ENCODE results near the gene VEZF1.

VEZF1 gene

GRCh38 chr17:57928928-57929327 lies 59.1 kb downstream of the VEZF1 start:
- peak; percentile 85 for DNase-seq (ENCODE audit: low spot score)

DNA sequence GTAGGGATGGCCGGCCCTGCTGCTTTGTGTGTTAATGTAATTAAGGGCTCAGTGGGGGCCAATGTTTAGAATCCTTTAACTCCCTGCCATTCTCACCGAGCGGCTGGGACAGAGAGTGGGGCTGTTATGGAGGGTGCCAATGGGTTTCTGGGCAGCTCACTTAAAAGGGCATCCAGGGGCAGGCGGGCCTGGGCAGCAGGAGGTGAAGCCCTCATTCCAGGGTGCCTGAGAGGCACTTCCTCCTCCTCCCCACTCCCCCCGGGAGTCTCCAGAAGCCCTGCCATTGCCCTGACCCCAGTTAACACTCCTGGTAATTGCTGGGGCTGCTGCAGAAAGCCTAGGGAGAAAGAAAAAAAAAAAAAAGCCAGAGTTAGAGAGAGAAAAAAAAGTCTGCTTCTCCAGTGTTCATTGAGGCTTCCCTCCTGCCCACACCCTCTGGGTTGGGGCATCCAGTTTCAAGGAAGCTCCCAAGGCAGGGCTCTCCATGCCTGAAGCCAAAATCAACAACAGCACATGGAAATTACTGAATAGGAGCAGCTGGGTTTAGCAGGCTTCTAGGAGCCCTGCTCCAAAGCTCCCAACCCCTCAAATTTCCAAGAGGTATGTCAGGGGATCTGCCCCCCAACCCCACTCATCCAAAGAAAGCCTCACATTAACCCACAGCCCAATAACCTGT lies 60.9 kb downstream of the VEZF1 start:
- DNase-seq (ENCODE audit: low spot score): peak; percentile 92

GRCh38 chr17:57926723-57927047 lies 61.4 kb downstream of the VEZF1 start:
- DNase-seq (ENCODE audit: low spot score): no peak

GRCh38 chr17:57925361-57925990 lies 62.6 kb downstream of the VEZF1 start:
- DNase-seq (ENCODE audit: low spot score): no peak

- DNase-seq (ENCODE audit: low spot score): no peak
These were observed 63.4 kb downstream of the VEZF1 start for GRCh38 chr17:57924677-57925076.
